ENCODE data around the gene KCND3.

DNA sequence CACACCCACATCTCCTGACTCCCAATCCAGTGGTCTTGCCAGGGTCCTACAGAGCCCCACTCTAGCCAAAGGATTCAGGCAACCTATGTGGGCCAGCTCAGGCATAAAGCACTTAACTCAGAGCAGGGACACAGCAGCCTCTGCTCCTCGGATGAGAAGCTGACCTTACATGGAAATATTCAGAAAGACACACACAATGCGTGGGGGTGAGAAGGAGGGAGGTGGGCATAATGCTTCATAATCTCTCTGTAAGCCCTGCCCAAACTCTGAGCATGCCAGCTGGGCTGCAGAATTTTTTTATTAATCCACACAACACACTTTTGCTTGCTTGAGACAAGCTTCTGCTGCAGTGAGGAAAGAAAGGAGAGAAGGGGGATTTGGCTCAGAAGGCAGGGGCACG, 21.6 kb downstream of the KCND3 start:
- TF ChIP-seq, protein P1, sequence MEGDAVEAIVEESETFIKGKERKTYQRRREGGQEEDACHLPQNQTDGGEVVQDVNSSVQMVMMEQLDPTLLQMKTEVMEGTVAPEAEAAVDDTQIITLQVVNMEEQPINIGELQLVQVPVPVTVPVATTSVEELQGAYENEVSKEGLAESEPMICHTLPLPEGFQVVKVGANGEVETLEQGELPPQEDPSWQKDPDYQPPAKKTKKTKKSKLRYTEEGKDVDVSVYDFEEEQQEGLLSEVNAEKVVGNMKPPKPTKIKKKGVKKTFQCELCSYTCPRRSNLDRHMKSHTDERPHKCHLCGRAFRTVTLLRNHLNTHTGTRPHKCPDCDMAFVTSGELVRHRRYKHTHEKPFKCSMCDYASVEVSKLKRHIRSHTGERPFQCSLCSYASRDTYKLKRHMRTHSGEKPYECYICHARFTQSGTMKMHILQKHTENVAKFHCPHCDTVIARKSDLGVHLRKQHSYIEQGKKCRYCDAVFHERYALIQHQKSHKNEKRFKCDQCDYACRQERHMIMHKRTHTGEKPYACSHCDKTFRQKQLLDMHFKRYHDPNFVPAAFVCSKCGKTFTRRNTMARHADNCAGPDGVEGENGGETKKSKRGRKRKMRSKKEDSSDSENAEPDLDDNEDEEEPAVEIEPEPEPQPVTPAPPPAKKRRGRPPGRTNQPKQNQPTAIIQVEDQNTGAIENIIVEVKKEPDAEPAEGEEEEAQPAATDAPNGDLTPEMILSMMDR (IDR thresholded peaks at IDR 0.05): no peak
- TF ChIP-seq POLR2AphosphoS5 (IDR thresholded peaks at IDR 0.05) (no peak), POLR2A (IDR thresholded peaks at IDR 0.05) (no peak)
